ENCODE measurements around the gene SRPK2.
"Not testable (repeated sequence)": the region's sequence is repeated elsewhere in the genome, so short reads cannot be mapped to it uniquely, and the experiment has no call there.

The SRPK2 gene

DNA sequence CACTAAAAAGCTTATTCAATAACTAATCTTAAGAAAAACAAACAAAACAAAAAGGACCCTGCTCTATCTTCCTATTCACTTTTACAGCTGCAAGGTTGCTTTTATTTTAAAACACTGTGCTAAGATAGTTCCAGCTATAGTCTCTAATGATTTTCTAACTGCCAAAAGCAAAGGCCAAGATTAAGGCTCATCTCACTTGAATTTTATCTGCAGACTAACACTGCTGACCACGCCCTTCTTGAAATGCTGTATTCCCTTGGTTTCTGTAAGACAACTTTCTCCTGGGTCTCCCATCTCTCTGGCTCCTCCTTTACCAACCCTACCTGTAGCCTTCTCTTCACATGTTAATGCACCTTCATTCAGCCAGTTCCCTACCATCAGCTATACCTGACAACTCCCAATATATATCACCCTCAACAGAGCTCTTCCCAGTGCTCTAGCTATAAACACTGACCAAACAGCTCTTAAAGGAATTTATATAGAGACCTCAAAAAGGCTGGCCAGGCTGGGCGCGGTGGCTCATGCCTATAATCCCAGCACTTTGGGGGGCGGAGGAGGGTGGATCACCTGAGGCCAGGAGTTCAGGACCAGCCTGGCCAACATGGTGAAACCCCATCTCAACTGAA lies 11.7 kb downstream of the SRPK2 start:
- DNase-seq (ENCODE audit: low spot score), result peak; percentile 50

- no peak for DNase-seq (ENCODE audit: low spot score)
These were observed 18.8 kb downstream of the SRPK2 start for GRCh38 chr7:105369944-105370343.

GRCh38 chr7:105367458-105367857 lies 21.3 kb downstream of the SRPK2 start:
- no peak for DNase-seq (ENCODE audit: low spot score)

GRCh38 chr7:105365541-105366534 lies 22.9 kb downstream of the SRPK2 start:
- no peak for DNase-seq (ENCODE audit: low spot score)

- no peak for DNase-seq (ENCODE audit: low spot score)
These were observed 24.0 kb downstream of the SRPK2 start for GRCh38 chr7:105364684-105365083.

DNA sequence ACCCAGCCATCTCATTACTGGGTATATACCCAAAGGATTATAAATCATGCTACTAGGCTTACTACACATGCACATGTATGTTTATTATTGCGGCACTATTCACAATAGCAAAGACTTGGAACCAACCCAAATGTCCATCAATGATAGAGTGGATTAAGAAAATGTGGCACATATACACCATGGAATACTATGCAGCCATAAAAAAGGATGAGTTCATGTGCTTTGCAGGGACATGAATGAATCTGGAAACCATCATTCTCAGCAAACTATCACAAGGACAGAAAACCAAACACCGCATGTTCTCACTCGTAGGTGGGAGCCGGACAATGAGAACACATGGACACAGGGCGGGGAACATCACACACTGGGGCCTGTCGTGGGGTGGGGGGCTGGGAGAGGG lies 25.1 kb downstream of the SRPK2 start:
- DNase-seq (ENCODE audit: low spot score), result not testable (repeated sequence)

- not testable (repeated sequence) for DNase-seq (ENCODE audit: low spot score)
These were observed 26.0 kb downstream of the SRPK2 start for GRCh38 chr7:105362685-105363084.

DNA sequence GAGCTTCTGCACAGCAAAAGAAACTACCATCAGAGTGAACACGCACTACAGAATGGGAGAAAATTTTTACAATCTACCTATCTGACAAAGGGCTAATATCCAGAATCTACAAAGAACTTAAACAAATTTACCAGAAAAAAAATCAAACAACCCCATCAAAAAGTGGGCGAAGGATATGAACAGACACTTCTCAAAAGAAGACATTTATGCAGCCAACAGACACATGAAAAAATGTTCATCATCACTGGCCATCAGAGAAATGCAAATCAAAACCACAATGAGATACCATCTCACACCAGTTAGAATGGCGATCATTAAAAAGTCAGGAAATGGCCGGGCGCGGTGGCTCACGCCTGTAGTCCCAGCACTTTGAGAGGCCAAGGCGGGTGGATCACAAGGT lies 26.7 kb downstream of the SRPK2 start:
- not testable (repeated sequence) for DNase-seq (ENCODE audit: low spot score)

- not testable (repeated sequence) for DNase-seq (ENCODE audit: low spot score)
These were observed 28.6 kb downstream of the SRPK2 start for GRCh38 chr7:105360149-105360548.

DNA sequence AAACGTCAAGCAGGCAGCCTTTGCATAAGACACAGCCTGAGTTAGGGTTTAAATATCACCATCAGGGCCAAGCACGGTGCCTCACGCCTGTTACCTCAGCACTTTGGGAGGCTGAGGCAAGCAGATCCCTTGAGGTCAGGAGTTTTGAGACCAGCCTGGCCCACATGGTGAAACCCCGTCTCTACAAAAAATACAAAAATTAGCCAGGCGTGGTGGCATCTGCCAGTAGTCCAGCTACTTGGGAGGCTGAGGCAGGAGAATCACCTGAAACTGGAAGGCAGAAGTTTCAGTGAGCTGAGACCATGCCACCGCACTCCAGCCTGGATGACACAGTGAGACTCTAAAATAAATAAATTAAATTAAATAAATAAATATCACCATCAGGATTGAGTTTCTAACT lies 33.0 kb downstream of the SRPK2 start:
- no peak for DNase-seq (ENCODE audit: low spot score)

DNA sequence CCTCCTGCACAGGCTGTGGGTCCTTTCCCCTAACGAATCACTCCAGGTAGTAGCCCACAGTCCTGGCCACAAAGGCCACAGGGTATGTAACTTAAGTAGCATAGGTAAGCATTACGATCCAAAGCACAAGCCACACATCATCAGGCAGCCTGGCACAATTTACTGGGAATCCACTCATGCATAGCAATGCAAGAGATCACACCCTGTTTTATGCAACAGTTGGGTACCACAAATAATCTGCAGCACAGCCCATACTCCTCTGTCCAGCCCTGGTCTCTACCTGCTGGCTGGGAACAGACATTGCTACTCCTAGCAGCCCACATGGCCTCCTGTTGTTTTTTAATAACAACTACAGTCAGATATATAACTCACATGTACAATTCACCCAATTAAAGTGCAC lies 34.3 kb downstream of the SRPK2 start:
- DNase-seq (ENCODE audit: low spot score), result no peak

GRCh38 chr7:105353752-105354328 lies 34.9 kb downstream of the SRPK2 start:
- no peak for DNase-seq (ENCODE audit: low spot score)

- no peak for DNase-seq (ENCODE audit: low spot score)
These were observed 35.6 kb downstream of the SRPK2 start for GRCh38 chr7:105352901-105353668.

DNA sequence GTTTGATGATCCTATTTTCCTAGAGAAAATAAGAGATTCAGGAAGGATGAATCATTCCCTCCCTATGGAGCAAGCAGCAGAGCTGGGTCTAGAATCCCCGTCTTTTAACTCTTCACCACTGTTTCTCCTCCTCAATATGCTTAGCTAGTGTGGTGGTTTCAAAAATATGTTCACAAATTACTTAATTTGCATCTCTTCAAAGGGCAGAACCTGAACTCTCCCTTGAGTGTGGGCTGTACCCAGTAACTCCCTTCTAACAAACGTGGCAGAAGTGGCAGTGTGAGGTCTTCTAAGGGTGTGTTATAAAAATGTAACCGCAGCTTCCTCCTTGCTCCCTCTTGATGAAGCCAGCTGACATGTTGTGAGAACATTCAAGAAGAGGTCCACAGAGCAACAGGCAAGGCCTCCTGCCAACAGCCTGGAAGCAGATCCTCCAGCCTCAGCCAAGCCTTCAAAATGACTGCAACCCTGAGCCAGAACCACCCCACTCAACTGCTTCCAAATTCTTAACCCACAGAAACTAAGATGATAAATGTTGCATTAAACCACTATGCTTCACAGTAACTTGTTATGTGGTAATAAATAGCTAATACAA lies 36.6 kb downstream of the SRPK2 start:
- no peak for DNase-seq (ENCODE audit: low spot score)

- no peak for DNase-seq (ENCODE audit: low spot score)
These were observed 37.8 kb downstream of the SRPK2 start for GRCh38 chr7:105350906-105351305.

GRCh38 chr7:105348177-105348576 lies 40.5 kb downstream of the SRPK2 start:
- DNase-seq (ENCODE audit: low spot score), result not testable (repeated sequence)

DNA sequence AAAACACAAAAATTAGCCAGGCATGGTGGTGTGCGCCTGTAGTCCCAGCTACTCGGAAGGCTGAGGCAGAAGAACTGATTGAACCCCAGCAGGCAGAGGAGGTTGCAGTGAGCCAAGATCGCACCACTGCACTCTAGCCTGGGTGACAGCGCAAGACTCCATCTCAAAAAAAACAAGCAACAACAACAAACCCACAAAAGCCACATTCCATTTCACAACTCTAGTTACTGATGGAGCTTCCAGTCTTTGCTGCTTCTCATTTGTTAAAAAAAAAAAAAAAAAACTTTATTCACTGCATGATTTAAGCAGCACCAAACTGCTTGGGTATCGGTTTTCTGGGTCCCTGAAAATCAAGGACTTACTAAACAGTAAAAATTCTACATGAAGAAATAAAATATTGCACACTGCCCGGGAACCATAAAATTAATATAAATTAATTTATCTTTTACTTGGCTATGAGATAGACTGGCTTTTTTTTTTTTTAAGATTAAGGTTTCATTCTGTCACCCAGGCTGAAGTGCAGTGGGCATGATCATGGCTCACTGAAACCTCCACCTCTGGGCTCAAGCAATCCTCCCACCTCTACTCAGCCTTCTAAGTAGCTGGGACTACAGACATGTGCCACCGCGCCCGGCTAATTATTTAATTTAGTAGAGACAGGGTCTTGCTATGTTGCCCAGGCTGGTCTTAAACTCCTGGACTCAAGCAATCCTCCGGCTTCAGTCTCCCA lies 42.0 kb downstream of the SRPK2 start:
- DNase-seq (ENCODE audit: low spot score), result no peak

GRCh38 chr7:105346138-105346537 lies 42.6 kb downstream of the SRPK2 start:
- DNase-seq (ENCODE audit: low spot score), result no peak

DNA sequence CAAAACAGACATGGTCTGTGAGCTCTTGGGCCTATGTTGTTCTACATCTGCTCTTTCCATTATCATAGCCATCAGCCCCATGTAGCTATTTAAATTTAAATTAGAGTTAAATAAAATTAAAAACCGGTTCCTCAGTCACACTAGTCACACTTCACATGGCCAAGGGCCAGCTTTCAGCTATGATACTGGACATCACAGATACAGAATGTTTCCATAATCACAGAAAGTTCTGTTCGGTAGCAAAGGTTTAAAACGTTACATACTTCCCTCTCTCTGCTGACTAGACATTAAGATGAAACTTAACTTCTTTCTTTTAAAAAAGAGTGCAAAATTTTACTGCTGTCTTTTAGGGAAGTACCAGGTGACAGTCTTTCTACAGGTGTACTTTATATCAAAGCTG lies 43.0 kb downstream of the SRPK2 start:
- DNase-seq (ENCODE audit: low spot score), result no peak

GRCh38 chr7:105345003-105345402 lies 43.7 kb downstream of the SRPK2 start:
- DNase-seq (ENCODE audit: low spot score), result no peak

Data from hematopoietic multipotent progenitor cell treated with erythropoietin and hydrocortisone succinate and interleukin-3 and kit ligand, for 15 days (in vitro differentiated cells).